HG03103 (cell line): ENCODE data around the gene KIAA1328.
"Not testable (repeated sequence)": the region's sequence is repeated elsewhere in the genome, so short reads cannot be mapped to it uniquely, and the experiment has no call there.

Experiments
- ATAC-seq: cut with Tn5 transposase; IDR thresholded peaks from one replicate; pipeline ENCODE4 v1.9.1; 2021; ENCODE audit warnings: low read depth; ENCODE audit not compliant: unreplicated experiment

Gene KIAA1328

GRCh38 chr18:37124516-37124915 lies 295.6 kb downstream of the KIAA1328 start:
- ATAC-seq, result no peak

GRCh38 chr18:37135177-37135576 lies 306.2 kb downstream of the KIAA1328 start:
- no peak for ATAC-seq

GRCh38 chr18:37138456-37138855 lies 309.5 kb downstream of the KIAA1328 start:
- ATAC-seq, result no peak

GRCh38 chr18:37139876-37140275 lies 310.9 kb downstream of the KIAA1328 start:
- no peak for ATAC-seq

GRCh38 chr18:37144921-37145320 lies 316.0 kb downstream of the KIAA1328 start:
- ATAC-seq, result no peak

- no peak for ATAC-seq
Observed at GRCh38 chr18:37156330-37156942, 327.5 kb downstream of the KIAA1328 start.

GRCh38 chr18:37160038-37160820 lies 331.3 kb downstream of the KIAA1328 start:
- no peak for ATAC-seq

- ATAC-seq, result no peak
Observed at GRCh38 chr18:37161491-37161890, 332.6 kb downstream of the KIAA1328 start.

GRCh38 chr18:37162551-37162950 lies 333.6 kb downstream of the KIAA1328 start:
- no peak for ATAC-seq

- no peak for ATAC-seq
Observed at GRCh38 chr18:37163119-37163518, 334.2 kb downstream of the KIAA1328 start.

- no peak for ATAC-seq
Observed at GRCh38 chr18:37166491-37166890, 337.6 kb downstream of the KIAA1328 start.

- ATAC-seq, result not testable (repeated sequence)
Observed at GRCh38 chr18:37166966-37167365, 338.0 kb downstream of the KIAA1328 start.

- ATAC-seq, result no peak
Observed at GRCh38 chr18:37170984-37171383, 342.1 kb downstream of the KIAA1328 start.

GRCh38 chr18:37173384-37173783 lies 344.5 kb downstream of the KIAA1328 start:
- no peak for ATAC-seq

GRCh38 chr18:37175727-37176620 lies 347.0 kb downstream of the KIAA1328 start:
- no peak for ATAC-seq

GRCh38 chr18:37176621-37176934 lies 347.7 kb downstream of the KIAA1328 start:
- no peak for ATAC-seq

GRCh38 chr18:37179384-37179783 lies 350.5 kb downstream of the KIAA1328 start:
- no peak for ATAC-seq

- no peak for ATAC-seq
Observed at GRCh38 chr18:37180086-37180485, 351.2 kb downstream of the KIAA1328 start.

GRCh38 chr18:37182340-37183135 lies 353.6 kb downstream of the KIAA1328 start:
- no peak for ATAC-seq

- no peak for ATAC-seq
Observed at GRCh38 chr18:37184209-37184868, 355.4 kb downstream of the KIAA1328 start.
